CD4-positive, alpha-beta T cell (primary cell): ENCODE data around the gene ZNRF3. TPM values are rescaled to one million over a fixed set of nuclear protein-coding genes. Genes with fewer than 3 reads are reported as not detected.

ENCODE experiments used
- ATAC-seq: fragments of 200-7000 bp; cut with Tn5 transposase; one replicate; pipeline ENCODE4 v1.10.0; 2022; ENCODE audit warnings: mild to moderate bottlenecking; ENCODE audit not compliant: poor library complexity
- CTCF ChIA-PET: fragments of 350-600 bp; sonication (Branson Sonifier 250); formaldehyde crosslinking; loops from one replicate; lab custom pipeline; 2021; ENCODE audit warnings: antibody characterized with exemption, inconsistent platforms; lab: Charles Lee
- POLR2A ChIA-PET: fragments of 350-600 bp; sonication (Branson Sonifier 250); formaldehyde crosslinking; loops from one replicate; lab custom pipeline; 2021; ENCODE audit warnings: antibody characterized with exemption, inconsistent platforms; lab: Charles Lee
- DNase-seq, 14 experiments: peaks; one replicate each; pipeline ENCODE4 v3.0.0-alpha.2; 2013 to 2020; ENCODE audit warnings: mixed read lengths in 2 of 14
- H3K27ac ChIP-seq, 2 donors: one replicate each; pipeline versions ENCODE4 v1.5.1 to v1.7.0; 2013; ENCODE audit warnings: low read length in 2 of 2, low read depth in 1 of 2, mild to moderate bottlenecking in 1 of 2
- H3K27me3 ChIP-seq, 2 experiments: 1 replicate in 1 of 2; 2 replicates in 1 of 2; pipeline versions ENCODE4 v1.6.1 to v1.7.0; 2013; ENCODE audit warnings: low read length in 2 of 2, control low read depth in 1 of 2, mild to moderate bottlenecking in 1 of 2, moderate library complexity in 1 of 2; ENCODE audit not compliant: insufficient read depth in 2 of 2, control insufficient read depth in 1 of 2
- H3K36me3 ChIP-seq: one replicate; pipeline ENCODE4 v1.6.1; 2013; ENCODE audit warnings: low read length, control low read depth; ENCODE audit not compliant: insufficient read depth
- H3K4me1 ChIP-seq: one replicate; pipeline ENCODE4 v1.6.1; 2013; ENCODE audit warnings: low read length, control low read depth; ENCODE audit not compliant: insufficient read depth
- H3K4me3 ChIP-seq: one replicate; pipeline ENCODE4 v1.5.1; 2013; ENCODE audit warnings: mild to moderate bottlenecking, low read length, moderate library complexity
- H3K9me3 ChIP-seq, 2 experiments: 1 replicate in 1 of 2; 2 replicates in 1 of 2; pipeline versions ENCODE4 v1.6.1 to v1.7.0; 2013; ENCODE audit warnings: low read length in 2 of 2, mild to moderate bottlenecking in 2 of 2, control low read depth in 1 of 2, moderate library complexity in 1 of 2; ENCODE audit not compliant: control insufficient read depth in 1 of 2, insufficient read depth in 1 of 2
- H3K27ac Mint-ChIP-seq: one replicate; pipeline ENCODE4 v1.8.0; 2020; ENCODE audit warnings: mixed read lengths
- H3K27me3 Mint-ChIP-seq: one replicate; pipeline ENCODE4 v1.8.0; 2021; ENCODE audit warnings: mixed read lengths
- H3K36me3 Mint-ChIP-seq: one replicate; pipeline ENCODE4 v1.8.0; 2021; ENCODE audit warnings: low read depth, mixed read lengths
- H3K4me1 Mint-ChIP-seq: one replicate; pipeline ENCODE4 v1.8.0; 2021; ENCODE audit warnings: low read depth, mixed read lengths
- H3K4me3 Mint-ChIP-seq: one replicate; pipeline ENCODE4 v1.8.0; 2020; ENCODE audit warnings: mild to moderate bottlenecking, mixed read lengths
- H3K9me3 Mint-ChIP-seq: one replicate; pipeline ENCODE4 v1.8.0; 2020; ENCODE audit warnings: mixed read lengths
- intact Hi-C, 2 experiments: fragments of 100-400 bp; cut with DNase I in 1 of 2; cut with micrococcal nuclease in 1 of 2; formaldehyde crosslinking; loops; one replicate each; pipeline versions ENCODE4 v1.15.1 to v1.9.0; 2023 to 2025; cut with DNase I, micrococcal nuclease
- total RNA-seq, 174 experiments: library from RNA in 2 of 174; stranded (reverse) in 2 of 174; gene quantifications; one replicate each; pipeline ENCODE4 v1.2.3 and lab custom pipeline; 2021 to 2026
- TF ChIP-seq, protein P1 (sequence below): fragments of 200-600 bp; IDR thresholded peaks from one replicate; pipeline ENCODE4 v1.8.0; 2022; ENCODE audit warnings: antibody characterized with exemption, mild to moderate bottlenecking

ZNRF3 gene
- total RNA-seq, 2 experiments from 2014 or later: 0.38 to 0.61 TPM

GRCh38 chr22:28984482-28985158 is 101.2 kb downstream of the ZNRF3 start:
- Histone ChIP-seq H3K4me3 (no peak overlapping the region), H3K36me3 (no peaks in the 10 kb centered on the region), H3K4me1 (no peaks in the 10 kb centered on the region), H3K9me3 (peaks cover 0 to 7% of the 10 kb centered on the region in 2 experiments), H3K27me3 (no peaks in the 10 kb centered on the region), H3K27ac (no peak overlapping the region)
- ChIA-PET CTCF (no interaction called here), POLR2A (no interaction called here)
- Mint-ChIP-seq H3K27ac (no peak overlapping the region), H3K4me1 (no peaks in the 10 kb centered on the region), H3K36me3 (no peaks in the 10 kb centered on the region), H3K4me3 (no peak overlapping the region), H3K9me3 (peaks cover 3% of the 10 kb centered on the region), H3K27me3 (peaks cover 22% of the 10 kb centered on the region)
- DNase-seq: no peak
- ATAC-seq: no peak
- TF ChIP-seq, protein P1, sequence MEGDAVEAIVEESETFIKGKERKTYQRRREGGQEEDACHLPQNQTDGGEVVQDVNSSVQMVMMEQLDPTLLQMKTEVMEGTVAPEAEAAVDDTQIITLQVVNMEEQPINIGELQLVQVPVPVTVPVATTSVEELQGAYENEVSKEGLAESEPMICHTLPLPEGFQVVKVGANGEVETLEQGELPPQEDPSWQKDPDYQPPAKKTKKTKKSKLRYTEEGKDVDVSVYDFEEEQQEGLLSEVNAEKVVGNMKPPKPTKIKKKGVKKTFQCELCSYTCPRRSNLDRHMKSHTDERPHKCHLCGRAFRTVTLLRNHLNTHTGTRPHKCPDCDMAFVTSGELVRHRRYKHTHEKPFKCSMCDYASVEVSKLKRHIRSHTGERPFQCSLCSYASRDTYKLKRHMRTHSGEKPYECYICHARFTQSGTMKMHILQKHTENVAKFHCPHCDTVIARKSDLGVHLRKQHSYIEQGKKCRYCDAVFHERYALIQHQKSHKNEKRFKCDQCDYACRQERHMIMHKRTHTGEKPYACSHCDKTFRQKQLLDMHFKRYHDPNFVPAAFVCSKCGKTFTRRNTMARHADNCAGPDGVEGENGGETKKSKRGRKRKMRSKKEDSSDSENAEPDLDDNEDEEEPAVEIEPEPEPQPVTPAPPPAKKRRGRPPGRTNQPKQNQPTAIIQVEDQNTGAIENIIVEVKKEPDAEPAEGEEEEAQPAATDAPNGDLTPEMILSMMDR: no peak
- intact Hi-C loops: no loop called here

- CTCF ChIA-PET: interaction anchor here (0.9 kb wide), 1 partner anchor 56 kb away, joined by 3 read pairs; no protein-coding TSS in a partner anchor
- TF ChIP-seq, protein P1: no peak
Measured at GRCh38 chr22:28985581-28986290, 102.4 kb downstream of the ZNRF3 start.

GRCh38 chr22:28986366-28986765 is 103.0 kb downstream of the ZNRF3 start:
- intact Hi-C loops: no loop called here
- Mint-ChIP-seq H3K4me1 (no peaks in the 10 kb centered on the region), H3K4me3 (no peak overlapping the region), H3K27me3 (peaks cover 9% of the 10 kb centered on the region), H3K36me3 (no peaks in the 10 kb centered on the region), H3K9me3 (peaks cover 3% of the 10 kb centered on the region), H3K27ac (no peak overlapping the region)
- Histone ChIP-seq H3K27ac (no peak overlapping the region), H3K4me1 (no peaks in the 10 kb centered on the region), H3K4me3 (no peak overlapping the region), H3K36me3 (no peaks in the 10 kb centered on the region), H3K27me3 (no peaks in the 10 kb centered on the region), H3K9me3 (peaks cover 0 to 7% of the 10 kb centered on the region in 2 experiments)
- DNase-seq (no peak), ATAC-seq (no peak)
- POLR2A ChIA-PET: no interaction called here
- CTCF ChIA-PET: interaction anchor here (0.9 kb wide), 1 partner anchor 55 kb away, joined by 3 read pairs; no protein-coding TSS in a partner anchor
- TF ChIP-seq, protein P1: no peak

More at GRCh38 chr22:28985581-28986290, 102.4 kb downstream of the ZNRF3 start:
- no peaks in the 10 kb centered on the region for H3K4me1 Mint-ChIP-seq
- Histone ChIP-seq H3K36me3 (no peaks in the 10 kb centered on the region), H3K27me3 (no peaks in the 10 kb centered on the region), H3K4me1 (no peaks in the 10 kb centered on the region), H3K4me3 (no peak overlapping the region), H3K9me3 (peaks cover 0 to 7% of the 10 kb centered on the region in 2 experiments), H3K27ac (no peak overlapping the region)
- H3K27ac Mint-ChIP-seq: no peak overlapping the region
- POLR2A ChIA-PET: no interaction called here
- H3K36me3 Mint-ChIP-seq: no peaks in the 10 kb centered on the region
- H3K27me3 Mint-ChIP-seq: peaks cover 10% of the 10 kb centered on the region
- H3K9me3 Mint-ChIP-seq: peaks cover 3% of the 10 kb centered on the region
- no peak for DNase-seq
- intact Hi-C loops: no loop called here
- no peak for ATAC-seq
- H3K4me3 Mint-ChIP-seq: no peak overlapping the region
